HK-2 (cell line): ENCODE measurements around the gene REC114.
A peak's percentile ranks its signal among the peaks of the same experiment; 100 is the strongest.
"Not testable (repeated sequence)": the region's sequence is repeated elsewhere in the genome, so short reads cannot be mapped to it uniquely, and the experiment has no call there.

ENCODE experiments used
- DNase-seq: peaks from one replicate; pipeline ENCODE4 v3.0.0-alpha.2; 2018; ENCODE audit not compliant: unreplicated experiment

REC114 gene

GRCh38 chr15:73575636-73576247 lies 132.8 kb downstream of the REC114 start:
- DNase-seq, result no peak

GRCh38 chr15:73577593-73577992 lies 134.6 kb downstream of the REC114 start:
- DNase-seq, result not testable (repeated sequence)

GRCh38 chr15:73578026-73578425 lies 135.1 kb downstream of the REC114 start:
- DNase-seq, result no peak

GRCh38 chr15:73582851-73583379 lies 140.0 kb downstream of the REC114 start:
- DNase-seq, result no peak

GRCh38 chr15:73583544-73583943 lies 140.6 kb downstream of the REC114 start:
- no peak for DNase-seq

- DNase-seq, result no peak
Observed at GRCh38 chr15:73584699-73585420, 141.9 kb downstream of the REC114 start.

GRCh38 chr15:73585871-73586654 lies 143.1 kb downstream of the REC114 start:
- DNase-seq, result no peak

GRCh38 chr15:73589766-73590165 lies 146.8 kb downstream of the REC114 start:
- DNase-seq, result no peak

- DNase-seq, result no peak
Observed at GRCh38 chr15:73590263-73590662, 147.3 kb downstream of the REC114 start.

- DNase-seq, result no peak
Observed at GRCh38 chr15:73593304-73594074, 150.5 kb downstream of the REC114 start.

- DNase-seq, result no peak
Observed at GRCh38 chr15:73594109-73594508, 151.1 kb downstream of the REC114 start.

GRCh38 chr15:73596174-73596573 lies 153.2 kb downstream of the REC114 start:
- DNase-seq, result no peak

- DNase-seq, result no peak
Observed at GRCh38 chr15:73597036-73597638, 154.2 kb downstream of the REC114 start.

- no peak for DNase-seq
Observed at GRCh38 chr15:73598530-73599160, 155.7 kb downstream of the REC114 start.

- DNase-seq, result peak; percentile 26
Observed at GRCh38 chr15:73599934-73600333, 157.0 kb downstream of the REC114 start.

GRCh38 chr15:73600413-73601335 lies 157.7 kb downstream of the REC114 start:
- no peak for DNase-seq

GRCh38 chr15:73601451-73602445 lies 158.8 kb downstream of the REC114 start:
- no peak for DNase-seq

- no peak for DNase-seq
Observed at GRCh38 chr15:73602446-73602843, 159.5 kb downstream of the REC114 start.
